NCI-H1417 (cell line): ENCODE data around the gene MDFI.
A peak's percentile ranks its signal among the peaks of the same experiment; 100 is the strongest.

Source experiments
- DNase-seq, 3 experiments: peaks; one replicate each; lab custom pipeline; 2025; lab: John Stamatoyannopoulos, UW

Gene MDFI

GRCh38 chr6:41651246-41651961, 13.1 kb downstream of the MDFI start:
- no peak for DNase-seq

GRCh38 chr6:41651962-41652657, 13.8 kb downstream of the MDFI start:
- DNase-seq: no peak

GRCh38 chr6:41652866-41653652, 14.8 kb downstream of the MDFI start:
- DNase-seq: peak in 2 of 3 experiments; percentile 69 to 81

GRCh38 chr6:41653691-41654090, 15.4 kb downstream of the MDFI start:
- no peak for DNase-seq

- DNase-seq: no peak
These were observed 16.0 kb downstream of the MDFI start for GRCh38 chr6:41654151-41654697.

GRCh38 chr6:41654698-41655151, 16.5 kb downstream of the MDFI start:
- DNase-seq: no peak

- DNase-seq: no peak
These were observed 16.9 kb downstream of the MDFI start for GRCh38 chr6:41655176-41655575.

GRCh38 chr6:41655646-41656001, 17.4 kb downstream of the MDFI start:
- DNase-seq: no peak

- DNase-seq: no peak
These were observed 17.9 kb downstream of the MDFI start for GRCh38 chr6:41656002-41656691.

GRCh38 chr6:41657131-41658094, 19.1 kb downstream of the MDFI start:
- DNase-seq: no peak

- DNase-seq: no peak
These were observed 20.4 kb downstream of the MDFI start for GRCh38 chr6:41658636-41659035.

- peak in 1 of 3 experiments; percentile 49 for DNase-seq
These were observed 21.7 kb downstream of the MDFI start for GRCh38 chr6:41659935-41660334.

- no peak for DNase-seq
These were observed 25.3 kb downstream of the MDFI start for GRCh38 chr6:41663568-41663967.

- DNase-seq: no peak
These were observed 26.0 kb downstream of the MDFI start for GRCh38 chr6:41664271-41664670.

GRCh38 chr6:41667195-41667594, 28.9 kb downstream of the MDFI start:
- DNase-seq: no peak

- DNase-seq: no peak
These were observed 30.7 kb downstream of the MDFI start for GRCh38 chr6:41668968-41669367.

- DNase-seq: peak in 1 of 3 experiments; percentile 29
These were observed 32.6 kb downstream of the MDFI start for GRCh38 chr6:41670703-41671360.

- peak in 1 of 3 experiments; percentile 29 for DNase-seq
These were observed 33.1 kb downstream of the MDFI start for GRCh38 chr6:41671376-41671775.

- no peak for DNase-seq
These were observed 33.7 kb downstream of the MDFI start for GRCh38 chr6:41672016-41672415.
